ENCODE results near the gene HBEGF.

Gene HBEGF

GRCh38 chr5:140360101-140360500 lies 13.7 kb upstream of the HBEGF start, which contains the start of gene SLC4A9:
SLC4A9 (plus strand) TSS chr5:140360194; CDS start chr5:140360237, 43 bp downstream.
- DNase-seq (ENCODE audit: extremely low spot score) = no peak
- POLR2A ChIA-PET = interaction anchor here (1.0 to 1.9 kb wide), 2 partner anchors 41 to 287 kb away, joined by 3 to 7 read pairs; partner anchors contain the start of genes ANKHD1, IK and NDUFA2

DNA sequence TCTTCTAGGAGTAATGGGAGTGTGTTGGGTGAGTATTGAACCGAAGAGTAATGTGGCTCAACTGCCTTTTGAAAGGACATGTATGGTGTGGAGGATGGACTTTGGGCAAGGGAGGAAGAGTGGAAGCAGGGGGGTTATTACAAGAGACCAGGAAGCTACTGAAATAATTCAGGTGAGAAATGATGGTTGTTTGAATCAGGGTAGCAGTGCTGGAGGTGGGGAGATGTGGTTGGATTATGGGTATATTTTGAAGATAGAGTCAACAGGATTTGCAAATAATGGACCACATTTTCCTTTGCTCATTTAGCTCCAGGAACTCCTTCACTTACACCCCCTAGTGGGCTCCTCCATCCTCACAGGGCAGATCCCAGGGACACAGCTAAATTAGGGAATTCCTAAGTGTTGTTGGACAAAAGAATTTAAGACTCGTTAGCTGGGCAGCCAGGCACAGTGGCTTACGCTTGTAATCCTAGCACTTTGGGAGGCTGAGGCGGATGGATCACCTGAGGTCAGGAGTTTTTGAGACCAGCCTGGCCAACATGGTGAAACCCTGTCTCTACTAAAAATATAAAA lies 12.4 kb upstream of the HBEGF start:
- ChIA-PET POLR2A (interaction anchor here (0.9 to 1.4 kb wide), 4 partner anchors 12 to 333 kb away, joined by 3 to 6 read pairs (median 4); partner anchors contain the start of genes HARS1, HARS2 and HBEGF), CTCF (interaction anchor here (0.5 to 2.1 kb wide), 22 partner anchors 9 to 363 kb away, joined by 3 to 81 read pairs (median 3); partner anchors contain the start of genes HBEGF and PFDN1)
- DNase-seq (ENCODE audit: extremely low spot score) = peak; percentile 53
- TF ChIP-seq FOXM1 (IDR thresholded peaks at IDR 0.05; ENCODE audit: borderline replicate concordance) = no peak
- no peak for TF ChIP-seq FOXA1 (IDR thresholded peaks at IDR 0.05)
- no peak for TF ChIP-seq SP1 (IDR thresholded peaks at IDR 0.05)
- no peak for TF ChIP-seq L3MBTL2 (conservative IDR thresholded peaks at IDR 0.05)
- TF ChIP-seq ARNT (IDR thresholded peaks at IDR 0.05) = no peak
- no peak for TF ChIP-seq FOXK2 (IDR thresholded peaks at IDR 0.05)
- TF ChIP-seq SUZ12 (IDR thresholded peaks at IDR 0.05) = no peak
- TF ChIP-seq TARDBP (IDR thresholded peaks at IDR 0.05) = no peak
- TF ChIP-seq HDGF (IDR thresholded peaks at IDR 0.05; ENCODE audit: borderline replicate concordance) = no peak
- TF ChIP-seq BHLHE40 (IDR thresholded peaks at IDR 0.05; ENCODE audit: borderline replicate concordance) = no peak
- no peak for TF ChIP-seq ELF4 (IDR thresholded peaks at IDR 0.05)

More at GRCh38 chr5:140360101-140360500, 13.7 kb upstream of the HBEGF start, which contains the start of gene SLC4A9:
- CTCF ChIA-PET = interaction anchor here (0.6 to 1.4 kb wide), 5 partner anchors 12 to 354 kb away, joined by 3 to 4 read pairs (median 4); no protein-coding TSS in a partner anchor
- TF ChIP-seq, protein P1, sequence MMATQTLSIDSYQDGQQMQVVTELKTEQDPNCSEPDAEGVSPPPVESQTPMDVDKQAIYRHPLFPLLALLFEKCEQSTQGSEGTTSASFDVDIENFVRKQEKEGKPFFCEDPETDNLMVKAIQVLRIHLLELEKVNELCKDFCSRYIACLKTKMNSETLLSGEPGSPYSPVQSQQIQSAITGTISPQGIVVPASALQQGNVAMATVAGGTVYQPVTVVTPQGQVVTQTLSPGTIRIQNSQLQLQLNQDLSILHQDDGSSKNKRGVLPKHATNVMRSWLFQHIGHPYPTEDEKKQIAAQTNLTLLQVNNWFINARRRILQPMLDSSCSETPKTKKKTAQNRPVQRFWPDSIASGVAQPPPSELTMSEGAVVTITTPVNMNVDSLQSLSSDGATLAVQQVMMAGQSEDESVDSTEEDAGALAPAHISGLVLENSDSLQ (IDR thresholded peaks at IDR 0.05) = no peak
- TF ChIP-seq ARNT (IDR thresholded peaks at IDR 0.05) (no peak), HDGF (IDR thresholded peaks at IDR 0.05; ENCODE audit: borderline replicate concordance) (no peak), L3MBTL2 (conservative IDR thresholded peaks at IDR 0.05) (no peak), SP1 (IDR thresholded peaks at IDR 0.05) (no peak), CTBP1 (IDR thresholded peaks at IDR 0.05; ENCODE audit: borderline replicate concordance) (no peak), FOXM1 (IDR thresholded peaks at IDR 0.05; ENCODE audit: borderline replicate concordance) (no peak), FOXA1 (IDR thresholded peaks at IDR 0.05) (no peak), LEF1 (IDR thresholded peaks at IDR 0.05; ENCODE audit: borderline replicate concordance) (no peak)

- ChIA-PET POLR2A (no interaction called here), CTCF (interaction anchor here (0.7 to 2.1 kb wide), 5 partner anchors 15 to 188 kb away, joined by 3 to 81 read pairs (median 3); no protein-coding TSS in a partner anchor)
- TF ChIP-seq FOXK2 (IDR thresholded peaks at IDR 0.05) (no peak), L3MBTL2 (conservative IDR thresholded peaks at IDR 0.05) (no peak), TARDBP (IDR thresholded peaks at IDR 0.05) (no peak), CTBP1 (IDR thresholded peaks at IDR 0.05; ENCODE audit: borderline replicate concordance) (no peak), LEF1 (IDR thresholded peaks at IDR 0.05; ENCODE audit: borderline replicate concordance) (no peak), FOXA1 (IDR thresholded peaks at IDR 0.05) (no peak), NFRKB (IDR thresholded peaks at IDR 0.05) (no peak), BHLHE40 (IDR thresholded peaks at IDR 0.05; ENCODE audit: borderline replicate concordance) (no peak), ARNT (IDR thresholded peaks at IDR 0.05) (no peak), ZNF384 (IDR thresholded peaks at IDR 0.05) (no peak), HDGF (IDR thresholded peaks at IDR 0.05; ENCODE audit: borderline replicate concordance) (no peak), SUZ12 (IDR thresholded peaks at IDR 0.05) (no peak)
- DNase-seq (ENCODE audit: extremely low spot score) = peak; percentile 86
Observed at GRCh38 chr5:140357726-140358093, 11.3 kb upstream of the HBEGF start.

GRCh38 chr5:140356853-140357725 lies 10.7 kb upstream of the HBEGF start:
- DNase-seq (ENCODE audit: extremely low spot score) = no peak
- CTCF ChIA-PET = interaction anchor here (2.9 to 7.8 kb wide), 2 partner anchors 11 to 115 kb away, joined by 20 to 169 read pairs; partner anchors contain the start of gene HBEGF
- no peak for TF ChIP-seq ARNT (IDR thresholded peaks at IDR 0.05)
- no peak for TF ChIP-seq BHLHE40 (IDR thresholded peaks at IDR 0.05; ENCODE audit: borderline replicate concordance)
- TF ChIP-seq FOXM1 (IDR thresholded peaks at IDR 0.05; ENCODE audit: borderline replicate concordance) = no peak
- no peak for TF ChIP-seq CTBP1 (IDR thresholded peaks at IDR 0.05; ENCODE audit: borderline replicate concordance)
- no peak for TF ChIP-seq L3MBTL2 (conservative IDR thresholded peaks at IDR 0.05)
- TF ChIP-seq, protein P1 (IDR thresholded peaks at IDR 0.05) = no peak
- no peak for TF ChIP-seq SP1 (IDR thresholded peaks at IDR 0.05)
- no peak for TF ChIP-seq FOXA1 (IDR thresholded peaks at IDR 0.05)
- no peak for TF ChIP-seq TARDBP (IDR thresholded peaks at IDR 0.05)
- no peak for TF ChIP-seq ELF4 (IDR thresholded peaks at IDR 0.05)
- no peak for TF ChIP-seq FOXK2 (IDR thresholded peaks at IDR 0.05)
- no peak for TF ChIP-seq SUZ12 (IDR thresholded peaks at IDR 0.05)
- TF ChIP-seq NFRKB (IDR thresholded peaks at IDR 0.05) = no peak
- TF ChIP-seq HDGF (IDR thresholded peaks at IDR 0.05; ENCODE audit: borderline replicate concordance) = no peak

DNA sequence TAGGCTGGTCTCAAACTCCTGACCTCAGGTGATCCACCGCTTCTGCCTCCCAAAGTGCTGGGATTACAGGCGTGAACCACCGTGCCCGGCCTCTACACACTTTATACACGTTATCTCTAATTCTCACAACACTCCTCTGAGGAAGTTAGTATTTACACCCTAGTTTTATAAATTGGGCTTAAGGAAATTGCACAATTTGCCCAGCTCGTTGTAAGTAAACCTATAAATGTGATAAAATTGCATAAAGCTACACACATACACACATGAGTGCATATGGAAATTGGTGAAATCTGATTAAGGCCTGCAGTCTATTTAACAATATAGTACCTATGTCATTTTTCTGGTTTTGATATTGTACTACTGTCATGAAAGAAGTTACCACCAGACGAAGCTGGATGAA lies 9.1 kb upstream of the HBEGF start:
- POLR2A ChIA-PET = interaction anchor here (0.6 to 1.2 kb wide), 4 partner anchors 9 to 179 kb away, joined by 3 to 5 read pairs (median 3); partner anchors contain the start of genes HBEGF and PFDN1
- DNase-seq (ENCODE audit: extremely low spot score) = no peak
- TF ChIP-seq L3MBTL2 (conservative IDR thresholded peaks at IDR 0.05) (no peak), FOXM1 (IDR thresholded peaks at IDR 0.05; ENCODE audit: borderline replicate concordance) (no peak), ARNT (IDR thresholded peaks at IDR 0.05) (no peak), FOXK2 (IDR thresholded peaks at IDR 0.05) (no peak), ZNF384 (IDR thresholded peaks at IDR 0.05) (no peak), ELF4 (IDR thresholded peaks at IDR 0.05) (no peak), FOXA1 (IDR thresholded peaks at IDR 0.05) (no peak), TARDBP (IDR thresholded peaks at IDR 0.05) (no peak), NFRKB (IDR thresholded peaks at IDR 0.05) (no peak), SP1 (IDR thresholded peaks at IDR 0.05) (no peak), CTBP1 (IDR thresholded peaks at IDR 0.05; ENCODE audit: borderline replicate concordance) (no peak), BHLHE40 (IDR thresholded peaks at IDR 0.05; ENCODE audit: borderline replicate concordance) (no peak), HDGF (IDR thresholded peaks at IDR 0.05; ENCODE audit: borderline replicate concordance) (no peak), SUZ12 (IDR thresholded peaks at IDR 0.05) (no peak), LEF1 (IDR thresholded peaks at IDR 0.05; ENCODE audit: borderline replicate concordance) (no peak)
- TF ChIP-seq, protein P1 (IDR thresholded peaks at IDR 0.05) = no peak
- CTCF ChIA-PET = interaction anchor here (0.9 to 7.8 kb wide), 4 partner anchors 9 to 165 kb away, joined by 3 to 169 read pairs (median 12); partner anchors contain the start of gene HBEGF

More at GRCh38 chr5:140356853-140357725, 10.7 kb upstream of the HBEGF start:
- POLR2A ChIA-PET = no interaction called here
